Coronary artery (tissue), 2 donors: ENCODE data around the gene PDE11A.

Experiments used
- DNase-seq: peaks from one replicate; pipeline ENCODE4 v3.0.0-alpha.2; 2017; ENCODE audit warnings: low spot score
- H3K27ac ChIP-seq, 2 donors: fragments of 200-600 bp; sonication (generic); one replicate each; pipeline ENCODE4 v1.5.1; 2016 to 2019
- H3K4me3 ChIP-seq: fragments of 200-600 bp; sonication (generic); 2 replicates; pipeline ENCODE4 v1.5.1; 2016; ENCODE audit warnings: mild to moderate bottlenecking, moderate library complexity
- CTCF ChIP-seq: fragments of 200-600 bp; sonication (generic); IDR thresholded peaks from one replicate; pipeline ENCODE4 v1.5.1; 2019; ENCODE audit warnings: antibody characterized with exemption

PDE11A gene

GRCh38 chr2:177675825-177676224, 396.8 kb downstream of the PDE11A start:
- Histone ChIP-seq H3K4me3 (no peak overlapping the region), H3K27ac (no peak overlapping the region)
- TF ChIP-seq CTCF = no peak
- no peak for DNase-seq

- no peak for TF ChIP-seq CTCF
- H3K4me3 ChIP-seq = no peak overlapping the region
- DNase-seq = no peak
- H3K27ac ChIP-seq = no peak overlapping the region
Measured at GRCh38 chr2:177675350-177675821, 397.2 kb downstream of the PDE11A start.

- no peak for TF ChIP-seq CTCF
- DNase-seq = no peak
- Histone ChIP-seq H3K4me3 (no peak overlapping the region), H3K27ac (no peak overlapping the region)
Measured at GRCh38 chr2:177673602-177674595, 398.7 kb downstream of the PDE11A start.

- H3K27ac ChIP-seq = no peak overlapping the region
- DNase-seq = no peak
- TF ChIP-seq CTCF = no peak
- no peak overlapping the region for H3K4me3 ChIP-seq
Measured at GRCh38 chr2:177671662-177672061, 400.9 kb downstream of the PDE11A start.

GRCh38 chr2:177670791-177671535, 401.6 kb downstream of the PDE11A start:
- no peak for TF ChIP-seq CTCF
- Histone ChIP-seq H3K4me3 (no peak overlapping the region), H3K27ac (no peak overlapping the region)
- no peak for DNase-seq

- no peak for DNase-seq
- no peak overlapping the region for H3K4me3 ChIP-seq
- TF ChIP-seq CTCF = no peak
- H3K27ac ChIP-seq = no peak overlapping the region
Measured at GRCh38 chr2:177669625-177670330, 402.8 kb downstream of the PDE11A start.
